CD4-positive, alpha-beta T cell treated with Interleukin-17A for 4 hours (primary cell): ENCODE results near the gene SMIM24.

Source experiments
- DNase-seq: peaks from one replicate; pipeline ENCODE4 v3.0.0-alpha.2; 2020; ENCODE audit warnings: mixed read lengths

Gene SMIM24

GRCh38 chr19:3470500-3471128 lies 9.7 kb downstream of the SMIM24 start:
- no peak for DNase-seq

GRCh38 chr19:3469638-3470499 lies 10.5 kb downstream of the SMIM24 start:
- no peak for DNase-seq

DNA sequence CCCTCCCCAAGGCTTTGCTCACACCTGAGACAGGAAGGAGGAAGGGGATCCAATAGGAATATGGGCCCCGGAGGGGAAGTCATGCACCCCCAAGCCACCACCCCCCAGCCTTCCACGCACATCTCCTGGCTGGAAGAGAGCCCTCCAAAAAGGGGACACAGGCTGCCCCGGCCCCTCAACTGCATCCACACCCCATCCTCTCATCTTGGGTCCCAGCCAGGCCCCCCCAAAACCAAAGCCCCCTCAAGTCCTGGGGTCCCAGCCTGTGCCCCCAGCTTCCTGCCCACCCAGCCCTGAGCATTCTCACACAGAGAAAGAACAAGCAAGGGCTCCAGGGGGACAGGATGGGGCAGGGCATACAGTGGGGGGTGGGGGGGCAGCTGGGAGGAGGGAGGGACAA lies 12.1 kb downstream of the SMIM24 start:
- no peak for DNase-seq

DNA sequence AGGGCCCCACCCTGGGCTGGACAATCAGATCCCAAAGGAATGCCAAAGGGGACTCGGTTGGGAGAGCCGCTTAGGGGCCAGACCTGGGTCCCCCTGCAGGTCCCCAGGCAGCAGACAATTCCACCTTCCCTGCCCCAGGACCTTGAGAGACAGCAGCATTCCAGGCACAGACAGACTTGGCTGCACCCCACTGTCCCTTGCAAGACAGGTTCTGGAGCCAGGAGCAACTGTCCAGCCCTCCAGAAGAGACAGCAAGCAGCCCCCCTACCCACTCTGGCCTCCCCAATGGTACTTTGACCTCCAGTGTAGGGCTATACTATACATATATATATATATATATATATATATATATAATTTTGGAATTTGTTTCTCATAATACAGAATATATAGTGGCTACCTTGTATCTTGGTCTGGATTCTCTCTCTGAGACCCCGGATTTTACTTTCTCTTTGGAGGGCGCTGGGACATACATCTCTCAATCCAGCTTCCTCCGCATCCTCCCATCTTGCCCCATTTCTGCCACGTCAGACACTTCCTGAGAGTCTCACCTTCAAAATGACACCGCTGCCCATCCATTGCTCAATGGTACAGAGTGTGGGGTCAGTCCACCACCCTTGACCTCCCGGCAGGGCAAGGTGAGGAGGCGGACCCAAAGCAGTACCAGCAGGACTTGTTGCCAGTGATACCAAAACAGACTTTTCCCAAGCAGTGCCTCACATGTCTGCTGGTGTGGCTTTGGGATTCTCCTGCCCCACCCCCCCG lies 12.7 kb downstream of the SMIM24 start:
- DNase-seq: no peak

DNA sequence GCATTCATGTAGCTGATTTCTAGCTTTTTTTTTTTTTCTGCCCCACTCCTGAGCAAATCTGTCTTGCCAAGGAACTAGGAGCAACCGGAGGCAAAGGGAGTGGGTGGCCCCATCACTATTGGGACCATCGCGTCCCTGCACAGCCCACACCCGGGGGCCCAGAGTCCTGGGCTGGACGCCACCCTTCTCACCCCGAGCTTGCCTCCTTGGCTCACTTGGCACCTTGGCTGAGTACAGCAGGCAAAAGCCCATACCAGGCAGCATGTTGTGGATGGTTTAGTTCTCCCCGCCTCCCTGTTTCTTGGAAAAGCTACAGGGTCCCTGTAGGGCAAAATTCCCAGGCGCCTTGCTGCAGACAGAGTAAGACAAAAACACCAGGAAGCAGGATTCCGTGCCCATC lies 13.7 kb downstream of the SMIM24 start:
- DNase-seq: no peak

DNA sequence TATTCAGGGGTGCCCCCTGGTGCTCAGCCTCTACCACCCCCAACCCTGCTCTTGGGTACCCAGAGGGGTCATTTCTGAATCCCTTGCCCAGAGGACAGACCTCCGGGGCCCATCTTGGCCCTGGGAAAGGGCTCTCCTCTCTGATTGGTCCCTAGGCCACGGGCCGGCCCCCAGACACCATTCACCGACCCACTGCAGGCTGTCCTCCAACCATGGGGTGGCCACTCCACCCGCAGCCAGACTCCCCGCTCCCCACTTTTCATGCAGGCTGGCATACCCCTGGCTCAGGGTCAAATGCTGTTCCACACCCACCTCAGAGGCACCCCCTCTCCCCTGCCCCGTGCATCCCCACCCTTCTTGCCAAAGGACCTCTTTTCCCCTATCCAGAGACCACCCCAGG lies 14.8 kb downstream of the SMIM24 start:
- DNase-seq: no peak

DNA sequence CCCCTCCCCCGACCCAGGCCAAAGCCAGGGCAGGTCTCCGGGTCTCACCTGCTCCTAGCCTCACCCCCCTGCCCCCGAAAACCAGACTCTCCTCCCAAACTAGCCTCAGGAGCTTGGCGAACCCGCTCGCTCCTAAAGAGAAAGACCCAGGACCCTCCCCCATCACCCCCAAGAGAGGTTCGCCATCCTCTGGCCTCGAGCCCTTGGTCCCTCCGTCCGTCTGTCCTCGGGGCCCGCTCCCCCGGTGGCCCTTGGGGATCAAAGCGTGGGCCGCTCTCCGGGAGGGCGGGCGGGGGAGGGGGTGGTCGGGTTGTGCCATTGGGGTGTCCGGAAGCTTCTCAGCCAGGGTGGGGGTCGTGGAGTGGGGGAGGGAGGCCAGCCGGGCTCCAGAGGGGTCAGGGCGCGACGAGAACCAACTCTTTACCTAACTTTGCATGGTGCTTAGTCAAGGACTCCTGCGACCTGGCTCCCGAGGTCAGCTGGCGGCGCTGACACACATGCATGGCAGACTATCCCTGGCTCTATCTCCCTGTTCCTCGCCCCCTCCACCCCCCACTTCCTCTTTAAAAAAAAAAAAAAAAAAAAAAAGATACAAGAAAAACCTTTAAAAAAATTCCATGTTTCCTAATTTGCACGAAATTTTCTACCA lies 15.6 kb downstream of the SMIM24 start:
- DNase-seq: no peak

DNA sequence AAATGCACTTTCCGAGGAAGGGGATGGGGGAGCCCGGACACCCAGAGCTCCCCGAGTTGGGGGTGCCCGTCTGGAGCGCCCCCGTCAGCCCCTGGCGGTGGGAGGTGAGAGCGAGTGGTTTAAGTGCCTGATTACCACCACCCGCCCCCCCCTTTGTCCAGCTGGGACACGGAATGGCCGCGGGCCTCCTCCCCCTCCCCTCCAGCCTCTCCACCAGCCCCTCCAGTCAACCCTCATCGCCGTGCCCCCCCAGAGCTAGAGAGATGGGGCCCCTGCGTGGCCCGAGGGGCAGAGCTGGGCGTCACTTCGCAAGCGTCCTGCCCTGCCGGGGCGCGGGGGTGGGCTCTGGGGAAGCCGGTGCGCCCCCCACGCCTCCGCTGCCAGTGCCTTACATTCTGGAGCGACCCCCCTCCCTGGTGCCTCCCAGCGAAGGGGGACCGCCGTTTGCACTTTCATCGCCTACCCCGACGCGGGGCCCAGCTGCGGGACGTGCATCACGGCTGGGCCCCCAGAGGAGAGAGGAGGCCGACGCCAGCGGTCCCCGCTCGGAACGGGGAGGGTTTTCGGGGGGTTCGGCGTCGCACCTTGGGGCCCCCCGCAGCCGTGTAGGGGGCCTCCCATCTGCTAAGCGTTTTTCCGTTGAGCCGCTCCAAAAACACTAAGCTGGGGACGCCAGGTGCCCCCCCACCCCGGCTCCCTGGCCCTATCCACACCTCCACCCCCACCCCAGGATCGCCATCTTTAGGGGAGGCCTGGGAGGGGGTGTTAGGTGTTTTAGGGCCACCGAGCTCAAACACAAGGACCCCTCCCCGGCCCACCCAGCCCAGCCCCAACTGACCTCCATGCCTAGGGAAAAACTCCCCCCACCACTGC lies 16.4 kb downstream of the SMIM24 start:
- no peak for DNase-seq

GRCh38 chr19:3462991-3463713 lies 17.2 kb downstream of the SMIM24 start:
- DNase-seq: no peak

GRCh38 chr19:3459965-3460582 lies 20.3 kb downstream of the SMIM24 start:
- DNase-seq: no peak

DNA sequence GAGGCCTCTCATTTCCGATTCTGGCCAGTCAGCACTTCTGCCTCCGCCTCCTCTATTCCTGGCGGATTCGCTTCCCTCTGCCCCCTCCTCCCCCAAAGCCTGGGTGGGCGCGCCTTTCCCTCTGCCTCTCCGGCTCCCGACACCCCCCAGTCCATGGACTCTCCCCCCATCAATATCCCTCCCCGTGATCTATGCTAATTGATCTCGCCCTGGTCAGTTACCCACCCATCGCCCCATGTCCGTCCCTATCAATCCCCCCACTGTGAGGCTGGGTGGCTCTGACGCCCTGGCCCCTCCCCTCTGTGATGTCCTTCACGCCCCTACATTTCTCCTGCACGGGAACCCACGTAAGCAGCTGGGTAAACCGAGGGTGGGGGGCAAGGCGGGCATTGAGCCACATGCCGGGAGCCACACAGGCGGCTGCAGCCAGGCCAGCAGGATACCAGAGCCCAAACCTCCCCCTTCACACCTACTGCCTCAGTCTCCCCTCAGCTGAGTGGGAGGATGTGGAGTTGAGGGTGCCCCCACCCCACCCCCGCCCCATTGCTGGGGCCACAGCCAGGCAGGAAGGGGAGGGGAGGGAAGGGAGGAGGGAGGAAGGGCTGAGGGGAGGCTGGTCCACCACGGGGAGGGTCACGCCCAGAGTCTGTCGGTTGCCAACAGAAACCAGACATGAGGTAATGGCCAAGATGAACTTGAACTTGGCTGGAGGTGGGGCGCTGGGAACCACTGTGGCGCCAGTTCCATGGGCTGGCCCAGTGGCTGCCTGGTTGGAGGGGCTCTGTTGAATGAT lies 21.0 kb downstream of the SMIM24 start:
- no peak for DNase-seq

GRCh38 chr19:3458229-3459088 lies 21.9 kb downstream of the SMIM24 start:
- DNase-seq: no peak

DNA sequence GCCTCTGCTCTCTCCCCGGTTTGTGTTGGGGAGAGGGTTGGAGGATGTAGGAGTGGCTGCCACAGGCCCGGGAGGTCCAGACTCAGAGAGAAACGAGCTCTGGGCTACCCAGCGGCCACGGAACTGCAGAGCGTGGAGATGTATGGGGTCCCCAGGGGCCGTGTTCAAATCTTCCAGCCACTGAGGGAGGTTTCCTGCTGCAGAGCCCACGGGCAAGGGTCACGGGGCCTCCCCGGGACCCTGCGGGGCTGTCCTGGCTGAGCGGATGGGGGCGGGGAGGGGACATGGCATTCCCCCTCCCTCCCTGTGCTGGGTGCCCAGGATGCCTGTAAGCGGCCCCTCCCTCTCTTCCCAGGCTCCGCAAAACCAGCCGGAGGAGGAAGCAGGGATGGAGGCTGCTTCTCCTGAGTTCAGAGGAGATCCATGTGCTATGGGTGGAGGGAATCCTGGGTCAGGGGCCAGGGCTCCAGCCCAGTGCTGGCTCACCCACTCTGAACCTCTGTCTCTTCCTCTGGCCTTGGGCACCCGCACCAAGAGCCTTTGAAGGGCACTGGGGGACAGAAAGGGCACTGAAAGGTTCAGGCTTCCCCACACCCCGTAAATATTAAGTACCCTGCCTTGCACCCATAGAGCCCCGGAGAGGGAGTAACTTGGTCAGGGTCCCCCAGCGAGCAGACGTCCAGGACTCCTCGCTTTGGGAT lies 22.6 kb downstream of the SMIM24 start:
- DNase-seq: no peak

GRCh38 chr19:3456925-3457527 lies 23.3 kb downstream of the SMIM24 start:
- DNase-seq: no peak

- no peak for DNase-seq
These were observed 24.2 kb downstream of the SMIM24 start for GRCh38 chr19:3455960-3456601.

DNA sequence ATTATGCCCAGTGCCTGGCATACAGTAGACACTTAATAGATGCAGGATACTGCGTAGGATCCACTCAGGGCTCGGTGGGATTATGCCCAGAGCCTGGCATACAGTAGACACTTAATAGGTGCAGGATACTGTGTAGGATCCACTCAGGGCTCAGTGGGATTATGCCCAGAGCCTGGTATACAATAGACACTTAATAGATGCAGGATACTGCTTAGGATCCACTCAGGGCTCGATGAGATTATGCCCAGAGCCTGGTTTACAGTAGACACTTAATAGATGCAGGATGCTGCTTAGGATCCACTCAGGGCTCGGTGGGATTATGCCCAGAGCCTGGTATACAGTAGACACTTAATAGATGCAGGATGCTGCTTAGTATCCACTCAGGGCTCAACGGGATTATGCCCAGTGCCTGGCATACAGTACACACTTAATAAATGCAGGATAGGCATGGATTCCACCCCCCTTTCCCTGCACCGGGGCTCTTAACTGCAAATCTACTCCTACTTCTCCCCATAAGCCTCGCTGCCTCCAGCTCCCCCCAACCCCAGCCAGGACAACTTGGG lies 24.9 kb downstream of the SMIM24 start:
- DNase-seq: no peak
